H1 (cell line): ENCODE results near the gene SNRPB2. TPM values are rescaled to one million over a fixed set of nuclear protein-coding genes. Genes with fewer than 3 reads are reported as not detected.

Experiments used
- CTCF ChIA-PET: fragments of 300-600 bp; sonication (Branson Sonifier 250); formaldehyde crosslinking; loops from one replicate; lab custom pipeline; 2021; ENCODE audit not compliant: partially characterized antibody; lab: Charles Lee
- POLR2A ChIA-PET: fragments of 300-600 bp; sonication (Branson Sonifier 250); formaldehyde crosslinking; loops from one replicate; lab custom pipeline; 2021; ENCODE audit warnings: inconsistent platforms; ENCODE audit not compliant: partially characterized antibody; lab: Charles Lee
- DNase-seq, 2 experiments: peaks; one replicate each; pipeline versions ENCODE4 v3.0.0 to v3.0.0-alpha.2; 2010 to 2022; ENCODE audit warnings: low spot score in 2 of 2, low read depth in 1 of 2, mixed read lengths in 1 of 2
- FAIRE-seq: peaks from 2 replicates; lab custom pipeline; 2011; peaks lifted over from hg19 to GRCh38; lab: Jason Lieb, UNC
- H2AFZ ChIP-seq: 2 replicates; pipeline ENCODE4 v1.8.1; 2012; ENCODE audit warnings: low read length, inconsistent platforms
- H2AK5ac ChIP-seq: 2 replicates; pipeline ENCODE4 v1.6.1; 2013; ENCODE audit warnings: low read depth, low read length
- H2BK120ac ChIP-seq: replicated peaks from 2 replicates; pipeline ENCODE3; 2013; ENCODE audit warnings: low read depth, low read length, inconsistent platforms
- H2BK12ac ChIP-seq: 2 replicates; pipeline ENCODE4 v1.6.1; 2013; ENCODE audit warnings: low read depth, low read length
- H2BK15ac ChIP-seq: 2 replicates; pipeline ENCODE4 v1.6.1; 2013; ENCODE audit warnings: low read length
- H2BK20ac ChIP-seq: 2 replicates; pipeline ENCODE4 v1.6.1; 2013; ENCODE audit warnings: low read length
- H2BK5ac ChIP-seq: 2 replicates; pipeline ENCODE4 v1.6.1; 2013; ENCODE audit warnings: low read depth, low read length
- H3K14ac ChIP-seq: 2 replicates; pipeline ENCODE4 v1.6.1; 2013; ENCODE audit warnings: inconsistent platforms; ENCODE audit not compliant: insufficient read length
- H3K18ac ChIP-seq: 2 replicates; pipeline ENCODE4 v1.6.1; 2013; ENCODE audit warnings: low read length; ENCODE audit errors: extremely low read depth
- H3K23ac ChIP-seq: 2 replicates; pipeline ENCODE4 v1.6.1; 2013; ENCODE audit warnings: inconsistent platforms; ENCODE audit not compliant: insufficient read length
- H3K23me2 ChIP-seq: 2 replicates; pipeline ENCODE4 v1.6.1; 2013; ENCODE audit warnings: low read depth, low read length
- H3K27ac ChIP-seq: 2 replicates; pipeline ENCODE4 v1.6.1; 2011; ENCODE audit warnings: low read depth, low read length, inconsistent platforms
- H3K27me3 ChIP-seq, 4 experiments: replicated peaks in 1 of 4; 1 replicate in 1 of 4; 2 replicates in 3 of 4; pipeline versions ENCODE4 v1.6.1 to v1.8.1; 2011 to 2013; ENCODE audit warnings: low read length in 3 of 4, mild to moderate bottlenecking in 3 of 4, inconsistent platforms in 2 of 4, mixed read lengths in 2 of 4, moderate library complexity in 1 of 4; ENCODE audit not compliant: control insufficient read depth in 3 of 4, insufficient read depth in 3 of 4; ENCODE audit errors: extremely low read depth in 1 of 4
- H3K36me3 ChIP-seq, 4 experiments: 2 replicates each; pipeline versions ENCODE4 v1.6.1 to v1.8.1; 2011 to 2013; ENCODE audit warnings: mild to moderate bottlenecking in 4 of 4, low read length in 3 of 4, moderate library complexity in 2 of 4, control low read depth in 1 of 4, inconsistent platforms in 1 of 4; ENCODE audit not compliant: insufficient read depth in 4 of 4, control insufficient read depth in 2 of 4
- H3K4ac ChIP-seq: replicated peaks from 2 replicates; pipeline ENCODE3; 2013; ENCODE audit warnings: low read length, low read depth, mixed read lengths, inconsistent platforms; ENCODE audit not compliant: insufficient read length
- H3K4me1 ChIP-seq, 4 experiments: replicated peaks in 1 of 4; 1 replicate in 1 of 4; 2 replicates in 3 of 4; pipeline versions ENCODE4 v1.6.1 to v1.8.1; 2011 to 2013; ENCODE audit warnings: low read length in 3 of 4, inconsistent platforms in 2 of 4, mixed read lengths in 1 of 4; ENCODE audit not compliant: insufficient read depth in 4 of 4, control insufficient read depth in 3 of 4
- H3K4me2 ChIP-seq, 2 experiments: 2 replicates each; pipeline versions ENCODE4 v1.6.1 to v1.8.1; 2011 to 2013; ENCODE audit warnings: low read depth in 2 of 2, low read length in 2 of 2, control low read depth in 1 of 2, inconsistent platforms in 1 of 2, mild to moderate bottlenecking in 1 of 2; ENCODE audit not compliant: insufficient read depth in 1 of 2
- H3K4me3 ChIP-seq, 4 experiments: fragments of 200-600, 300-600 bp in 1 of 4; sonication (generic), shearing (Covaris generic), sonication (Bioruptor Twin) in 1 of 4; 2 replicates each; pipeline versions ENCODE4 v1.5.1 to v1.8.1; 2011 to 2016; ENCODE audit warnings: low read length in 4 of 4, low read depth in 3 of 4, control low read depth in 2 of 4, inconsistent platforms in 2 of 4, mild to moderate bottlenecking in 2 of 4, mixed read lengths in 1 of 4, moderate library complexity in 1 of 4; ENCODE audit not compliant: insufficient read depth in 2 of 4; ENCODE audit errors: extremely low read depth in 1 of 4
- H3K56ac ChIP-seq: replicated peaks from 2 replicates; pipeline ENCODE3; 2013; ENCODE audit warnings: low read depth, mild to moderate bottlenecking, mixed read lengths, low read length, inconsistent platforms; ENCODE audit not compliant: insufficient read length
- H3K79me1 ChIP-seq: 2 replicates; pipeline ENCODE4 v1.6.1; 2013; ENCODE audit warnings: low read depth, low read length, control low read depth
- H3K79me2 ChIP-seq, 2 experiments: 2 replicates each; pipeline versions ENCODE4 v1.6.1 to v1.8.1; 2012 to 2013; ENCODE audit warnings: low read length in 2 of 2, mild to moderate bottlenecking in 2 of 2, inconsistent platforms in 1 of 2; ENCODE audit not compliant: insufficient read depth in 2 of 2, control insufficient read depth in 1 of 2
- H3K9ac ChIP-seq, 4 experiments: replicated peaks in 1 of 4; 1 replicate in 1 of 4; 2 replicates in 3 of 4; pipeline versions ENCODE4 v1.6.1 to v1.8.1; 2011 to 2013; ENCODE audit warnings: low read depth in 3 of 4, low read length in 3 of 4, control low read depth in 2 of 4, mild to moderate bottlenecking in 2 of 4, moderate library complexity in 2 of 4, inconsistent platforms in 1 of 4; ENCODE audit errors: extremely low read depth in 1 of 4
- H3K9me3 ChIP-seq, 2 experiments: 2 replicates each; pipeline versions ENCODE4 v1.6.1 to v1.8.1; 2012 to 2013; ENCODE audit warnings: mild to moderate bottlenecking in 2 of 2, moderate library complexity in 2 of 2, control low read depth in 1 of 2, inconsistent platforms in 1 of 2, low read depth in 1 of 2, low read length in 1 of 2, mixed read lengths in 1 of 2; ENCODE audit not compliant: insufficient read depth in 2 of 2
- H4K20me1 ChIP-seq, 2 experiments: replicated peaks in 1 of 2; 2 replicates each; pipeline versions ENCODE3 to v1.8.1; 2011 to 2013; ENCODE audit warnings: inconsistent platforms in 2 of 2, low read length in 2 of 2, mild to moderate bottlenecking in 1 of 2; ENCODE audit not compliant: insufficient read depth in 2 of 2, control insufficient read depth in 1 of 2
- H4K5ac ChIP-seq: 2 replicates; pipeline ENCODE4 v1.6.1; 2013; ENCODE audit warnings: low read length, low read depth, mixed read lengths, inconsistent platforms; ENCODE audit not compliant: insufficient read length
- H4K8ac ChIP-seq: 2 replicates; pipeline ENCODE4 v1.8.0; 2013; ENCODE audit warnings: mild to moderate bottlenecking, moderate library complexity, low read length, inconsistent platforms; ENCODE audit not compliant: insufficient read depth; ENCODE audit errors: extremely low read depth
- H4K91ac ChIP-seq: replicated peaks from 2 replicates; pipeline ENCODE3; 2013; ENCODE audit warnings: low read length, mixed read lengths, inconsistent platforms; ENCODE audit not compliant: insufficient read length
- ATF3 ChIP-seq: IDR thresholded peaks from 2 replicates; pipeline ENCODE4 v1.6.1; 2011; ENCODE audit warnings: low read depth, mild to moderate bottlenecking, low read length; ENCODE audit not compliant: insufficient read depth
- WGBS, 2 experiments: shearing (Covaris generic) in 1 of 2; methylation state at CpG; one replicate each; pipeline versions ENCODE4 v1.1.6 to v1.1.7; 2013 to 2015; ENCODE audit warnings: low lambda C conversion rate in 2 of 2, mixed read lengths in 2 of 2, inconsistent platforms in 1 of 2, low coverage in 1 of 2, missing lambda C conversion rate in 1 of 2; ENCODE audit not compliant: insufficient replicate concordance in 2 of 2, insufficient coverage in 1 of 2, insufficient read length in 1 of 2; ENCODE audit errors: extremely low coverage in 1 of 2, missing lambda C conversion rate in 1 of 2; 5-methylcytosine and 5-hydroxymethylcytosine counted together
- polyA plus RNA-seq, 7 experiments: library from polyadenylated mRNA; depleted of rRNA in 3 of 7; stranded (reverse) in 5 of 7; unstranded in 2 of 7; fragments of >200 nt in 5 of 7; fragments of 200-250 nt in 2 of 7; gene quantifications; 1 replicate in 5 of 7; 2 replicates in 1 of 7; 4 replicates in 1 of 7; pipeline versions ENCODE4 v1.2.1 to v1.2.3, GENCODE V29; 2011 to 2013; ENCODE audit warnings: missing spikeins in 2 of 7, mixed read lengths in 2 of 7
- total RNA-seq: library from RNA; stranded (reverse); fragmentation: NEBNext Ultra II Directional; extraction: Animal tissue kit (Norgen Biotek cat#: 25700); gene quantifications from 2 replicates; pipeline ENCODE4 v1.2.1, GENCODE V29; 2021

The SNRPB2 gene
- total and polyA plus RNA-seq, 2 of the 8 experiments (the other 6 are each of a cell fraction or from before 2014, with no cell fraction given): 49.4 to 102 TPM

- Histone ChIP-seq H3K79me2 (no peaks in the 10 kb centered on the region), H2BK120ac (no peak overlapping the region), H3K56ac (no peak overlapping the region), H3K79me1 (no peaks in the 10 kb centered on the region), H3K4me2 (no peak overlapping the region), H3K4me3 (no peak overlapping the region), H3K4ac (no peak overlapping the region), H4K91ac (no peak overlapping the region), H3K27ac (no peak overlapping the region), H2AK5ac (no peak overlapping the region), H3K9ac (no peak overlapping the region), H3K9me3 (peaks cover 4 to 8% of the 10 kb centered on the region in 2 experiments; a peak in 3 of 4 replicates), H3K23me2 (no peaks in the 10 kb centered on the region), H2BK20ac (no peak overlapping the region), H3K27me3 (no peaks in the 10 kb centered on the region), H3K23ac (no peak overlapping the region), H2AFZ (no peak overlapping the region), H2BK15ac (no peak overlapping the region), H4K8ac (no peak overlapping the region), H2BK5ac (no peak overlapping the region), H3K14ac (no peak overlapping the region), H2BK12ac (no peak overlapping the region), H4K5ac (no peak overlapping the region), H4K20me1 (no peaks in the 10 kb centered on the region), H3K18ac (no peak overlapping the region), H3K4me1 (no peaks in the 10 kb centered on the region), H3K36me3 (no peaks in the 10 kb centered on the region)
- no peak for FAIRE-seq
- 98% methylated on average over 3 of the region's 3 CpGs; no CpG with 5 or more reads in 1 of the 2 experiments for WGBS, 2 experiments
- DNase-seq: no peak
- ChIA-PET POLR2A (no interaction called here), CTCF (no interaction called here)
- TF ChIP-seq ATF3: no peak
Observed at GRCh38 chr20:16707674-16708073, 22.2 kb upstream of the SNRPB2 start.
